Dedifferentiated amniotic fluid mesenchymal stem cell (primary cell): Measurements from ENCODE around the gene ZNF674.
"Not testable (repeated sequence)": the region's sequence is repeated elsewhere in the genome, so short reads cannot be mapped to it uniquely, and the experiment has no call there.

Experiments used
- DNase-seq: peaks from one replicate; pipeline ENCODE4 v3.0.0-alpha.2; 2016; ENCODE audit errors: extremely low spot score

Gene ZNF674

DNA sequence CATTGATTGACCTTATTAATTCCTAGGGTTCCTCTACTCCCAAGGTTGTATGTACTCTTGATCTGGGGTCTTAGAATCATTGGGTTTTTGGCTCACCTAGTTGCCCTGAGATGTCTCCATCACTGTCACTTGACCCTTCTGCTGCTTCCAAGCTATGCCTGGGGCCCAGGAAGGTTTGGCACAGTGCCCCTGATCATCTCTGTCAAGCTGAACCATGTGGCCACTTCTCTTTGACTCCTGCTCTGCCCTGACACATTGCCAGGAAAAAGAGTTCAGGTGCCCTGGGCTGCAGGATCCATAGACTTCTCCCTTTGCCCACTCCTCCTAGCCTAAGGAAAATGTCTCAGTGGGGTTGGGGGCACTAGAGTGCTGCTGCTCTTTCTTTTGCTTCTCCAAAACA is 24.4 kb upstream of the ZNF674 start:
- no peak for DNase-seq

DNA sequence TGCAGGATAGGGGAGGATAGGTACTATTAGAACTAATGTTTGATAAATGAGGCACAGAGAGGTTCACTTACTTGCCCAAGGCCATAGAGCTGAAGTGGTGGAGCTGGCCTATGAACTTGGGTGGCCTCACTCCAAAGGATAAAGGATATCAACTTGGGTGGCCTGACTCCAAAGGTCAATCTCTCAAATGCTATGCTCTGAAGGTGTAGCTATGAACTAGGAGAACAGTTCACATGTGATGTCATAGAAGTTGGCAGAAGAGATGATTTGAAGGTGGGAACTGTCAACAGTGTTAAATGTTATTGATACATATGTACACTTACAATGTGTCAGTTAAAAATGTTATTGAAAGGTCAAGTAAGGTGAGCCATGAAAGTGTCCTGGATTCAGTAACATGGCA is 22.2 kb upstream of the ZNF674 start:
- DNase-seq: no peak

DNA sequence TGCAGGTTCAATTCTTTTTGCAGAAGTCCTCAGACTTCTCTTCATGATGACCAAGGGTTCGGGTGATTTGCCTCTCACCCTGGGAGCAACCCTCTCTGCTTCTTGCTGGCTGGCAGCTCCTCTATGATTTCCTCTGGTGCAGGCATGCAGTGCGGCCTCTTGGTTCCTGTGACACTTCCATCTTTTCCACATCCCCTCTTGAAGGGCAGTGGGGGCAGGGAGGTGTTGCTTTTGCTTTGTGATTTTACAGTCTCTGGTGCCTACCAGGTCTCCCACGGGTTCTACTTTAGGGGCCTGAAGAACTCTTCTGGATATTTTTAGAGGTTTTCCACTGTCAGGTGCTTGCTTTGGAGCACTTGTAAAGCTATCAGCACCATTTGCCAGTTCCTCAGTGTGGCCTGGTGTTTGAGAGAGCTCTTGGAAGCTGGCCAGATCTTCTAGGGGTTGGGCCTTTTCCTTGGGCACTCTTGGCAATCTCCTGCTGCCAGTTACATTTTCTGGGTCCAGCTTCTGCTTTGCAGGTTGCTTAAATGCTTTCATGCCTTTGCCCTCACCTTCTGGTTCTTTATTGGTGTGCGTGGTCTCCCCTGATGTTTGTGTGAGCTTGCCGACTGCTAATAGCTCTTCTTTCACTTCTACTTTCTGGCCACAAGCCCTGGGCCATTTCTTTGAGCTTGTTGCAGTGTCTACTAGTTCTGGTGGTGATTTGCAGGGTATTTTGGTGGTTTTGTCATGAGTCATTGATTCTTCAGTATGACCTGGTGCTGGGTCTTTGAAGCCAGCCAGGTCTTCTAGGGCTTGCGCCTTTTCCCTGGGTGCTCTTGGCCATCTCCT is 16.8 kb upstream of the ZNF674 start:
- DNase-seq: no peak

DNA sequence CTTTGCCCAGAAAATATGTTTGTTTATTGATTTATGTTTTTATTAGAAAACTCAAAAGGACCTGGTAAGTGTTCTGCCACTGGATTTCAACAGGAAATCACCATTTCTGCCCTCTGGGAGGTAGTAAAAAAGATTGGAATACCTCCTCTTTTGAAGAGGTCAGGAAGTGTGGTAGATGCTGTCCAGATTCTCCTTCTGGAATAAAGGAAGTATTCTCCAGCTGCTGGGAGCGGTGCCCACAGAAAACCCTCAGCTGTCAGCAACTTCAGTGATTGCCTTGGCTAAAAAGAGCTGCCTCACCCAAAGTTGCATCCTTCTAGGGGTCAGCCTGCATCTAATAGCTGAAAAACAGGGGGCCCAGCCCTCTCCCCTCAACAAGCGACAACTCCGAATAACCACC is 13.8 kb upstream of the ZNF674 start:
- no peak for DNase-seq

GRCh38 chrX:46554942-46555341 is 9.7 kb upstream of the ZNF674 start:
- peak; percentile 69 for DNase-seq

GRCh38 chrX:46553935-46554334 is 8.7 kb upstream of the ZNF674 start:
- DNase-seq: no peak

DNA sequence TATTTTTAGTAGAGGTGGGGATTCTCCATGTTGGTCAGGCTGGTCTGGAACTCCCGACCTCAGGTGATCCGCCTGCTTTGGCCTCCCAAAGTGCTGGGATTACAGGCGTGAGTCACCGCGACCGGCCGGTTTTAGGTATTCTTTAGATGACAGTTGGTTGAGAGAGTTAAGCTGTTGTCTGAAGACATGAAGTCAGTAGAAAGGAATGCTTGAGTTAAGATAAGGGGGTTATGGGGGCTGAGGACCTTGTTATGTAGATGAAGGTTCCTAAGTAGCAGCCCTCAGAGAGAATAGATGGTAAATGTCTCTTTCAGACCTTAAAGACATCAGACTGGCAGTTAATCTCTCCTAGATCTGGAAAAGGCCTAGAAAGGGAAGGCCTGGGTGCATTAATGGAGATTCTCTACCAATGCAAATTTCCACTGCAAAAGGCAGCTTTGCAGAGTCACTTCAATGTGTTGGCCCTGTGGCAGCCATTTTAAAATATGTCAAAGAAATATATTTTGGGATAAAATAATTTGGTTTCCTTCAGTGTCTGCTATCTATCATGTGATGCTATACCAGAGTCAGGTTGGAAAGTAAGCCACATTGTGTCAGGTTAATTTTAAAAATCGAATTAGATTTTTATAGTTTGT is 6.4 kb upstream of the ZNF674 start:
- DNase-seq: no peak

GRCh38 chrX:46549914-46550313 is 4.7 kb upstream of the ZNF674 start:
- DNase-seq: no peak

- DNase-seq: peak; percentile 36
These were observed 2.6 kb upstream of the ZNF674 start for GRCh38 chrX:46547857-46548256.

- DNase-seq: not testable (repeated sequence)
These were observed 694 bp downstream of the ZNF674 start for GRCh38 chrX:46544527-46544926.

DNA sequence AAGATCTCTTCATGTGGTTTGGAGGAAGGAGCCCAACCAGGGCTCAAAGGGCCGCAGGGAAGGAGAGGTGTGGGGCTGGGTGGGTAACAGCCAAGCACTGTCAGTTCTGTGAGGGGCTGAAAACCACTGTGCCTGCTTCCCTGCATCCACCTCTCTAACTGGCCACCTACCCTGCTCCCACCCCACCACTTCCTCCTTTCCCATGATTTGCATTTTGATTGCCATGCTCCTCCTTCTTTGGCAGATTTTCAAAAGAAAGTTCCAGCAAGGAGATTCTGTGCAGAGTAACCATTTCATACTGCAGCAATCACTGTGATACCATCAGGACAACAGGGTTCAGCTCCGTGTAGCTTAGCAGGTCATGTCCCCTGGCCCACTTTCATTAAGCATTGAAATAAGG is 1.8 kb downstream of the ZNF674 start:
- no peak for DNase-seq

- DNase-seq: no peak
These were observed 13.8 kb downstream of the ZNF674 start for GRCh38 chrX:46531442-46531841.

DNA sequence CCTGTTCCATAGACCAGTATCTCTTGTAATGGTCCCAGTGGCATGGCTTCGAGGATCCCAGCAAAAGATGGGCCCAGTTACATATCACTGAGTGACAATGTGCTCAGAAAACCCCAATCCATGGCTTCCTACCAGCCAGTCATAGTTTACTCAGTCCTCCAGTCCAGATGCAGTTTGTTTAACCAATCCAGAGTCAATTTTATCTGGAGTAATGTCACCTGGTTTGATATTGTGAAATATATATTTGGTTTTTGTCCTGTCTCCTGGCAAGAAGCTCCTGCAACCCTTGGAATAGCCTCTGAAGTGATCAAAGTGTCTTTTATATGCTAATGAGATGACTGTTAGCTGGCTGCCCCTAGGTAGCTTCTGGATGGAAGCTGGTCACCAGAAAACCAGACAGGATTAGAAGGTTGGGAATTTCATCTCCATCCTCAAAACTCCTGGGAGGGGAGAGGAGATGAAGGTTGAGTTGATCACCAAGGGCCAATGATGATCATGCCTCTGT is 14.8 kb downstream of the ZNF674 start:
- DNase-seq: not testable (repeated sequence)

DNA sequence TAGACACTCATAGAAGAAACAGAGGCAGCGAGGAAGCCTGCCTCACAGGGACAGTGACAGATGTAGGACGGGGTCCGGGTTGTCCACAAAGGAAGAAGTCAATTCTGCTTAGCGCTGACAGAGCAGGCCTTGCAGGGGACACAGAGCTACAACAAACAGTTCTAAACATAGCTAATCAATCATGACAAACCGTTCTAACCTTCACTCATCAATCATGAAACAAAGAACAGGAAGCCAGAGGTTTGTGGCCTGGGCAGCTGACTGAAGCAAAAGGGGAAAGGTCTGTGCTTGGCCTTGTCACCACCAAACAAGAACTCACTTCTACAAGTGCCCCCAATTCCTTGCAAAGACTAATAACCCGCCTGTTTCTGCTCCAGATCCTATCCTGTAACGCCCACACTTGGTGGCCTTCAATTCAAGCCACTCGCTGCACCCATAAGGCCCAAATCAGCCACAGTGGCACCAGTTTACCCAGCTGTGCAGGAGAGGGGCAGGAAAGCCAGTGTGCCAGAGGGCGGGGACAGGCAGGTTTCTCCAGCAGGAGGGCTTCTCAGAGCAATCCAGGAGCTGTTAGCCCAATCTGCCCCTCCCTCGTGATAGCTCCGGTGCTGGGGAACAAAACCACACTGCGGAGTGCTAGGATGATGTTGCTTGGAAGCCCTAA is 15.3 kb downstream of the ZNF674 start:
- DNase-seq: not testable (repeated sequence)

DNA sequence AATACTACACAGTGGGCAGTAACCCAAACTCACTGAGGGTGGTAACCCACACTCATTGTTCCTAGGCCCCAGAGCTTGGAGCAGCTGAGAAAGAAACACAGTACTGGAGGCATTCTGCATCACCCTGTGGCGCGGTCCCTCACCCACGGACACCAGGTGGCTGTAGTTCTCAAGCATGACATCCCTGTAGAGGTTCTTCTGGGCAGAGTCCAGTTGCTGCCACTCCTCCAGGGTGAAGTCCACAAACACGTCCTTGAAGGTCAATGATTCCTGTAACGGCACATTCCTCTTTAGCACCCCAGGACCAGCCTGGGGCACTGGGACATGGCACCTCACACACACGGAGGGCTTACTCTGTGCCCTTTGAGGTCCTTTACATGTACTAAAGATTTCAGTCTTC is 16.6 kb downstream of the ZNF674 start:
- not testable (repeated sequence) for DNase-seq

DNA sequence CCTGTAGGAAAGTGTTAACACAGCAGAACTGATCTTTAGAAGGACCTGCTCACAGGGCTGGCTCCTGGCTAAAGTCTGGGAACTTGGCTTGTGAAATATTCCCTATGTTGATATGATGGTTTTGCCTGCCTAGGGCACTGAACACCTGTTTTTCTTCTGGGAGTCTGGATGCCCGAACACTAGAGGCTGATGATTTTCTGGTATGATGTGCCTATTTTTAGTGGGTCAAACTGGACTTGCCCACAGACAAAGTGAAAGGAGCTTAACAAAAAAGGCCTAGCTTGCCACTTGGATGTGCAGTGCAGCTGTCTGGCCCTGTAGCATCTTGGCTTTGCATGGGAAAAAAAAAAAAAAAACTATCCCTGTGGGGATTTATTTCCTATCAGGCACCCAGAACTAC is 39.1 kb downstream of the ZNF674 start:
- DNase-seq: no peak

DNA sequence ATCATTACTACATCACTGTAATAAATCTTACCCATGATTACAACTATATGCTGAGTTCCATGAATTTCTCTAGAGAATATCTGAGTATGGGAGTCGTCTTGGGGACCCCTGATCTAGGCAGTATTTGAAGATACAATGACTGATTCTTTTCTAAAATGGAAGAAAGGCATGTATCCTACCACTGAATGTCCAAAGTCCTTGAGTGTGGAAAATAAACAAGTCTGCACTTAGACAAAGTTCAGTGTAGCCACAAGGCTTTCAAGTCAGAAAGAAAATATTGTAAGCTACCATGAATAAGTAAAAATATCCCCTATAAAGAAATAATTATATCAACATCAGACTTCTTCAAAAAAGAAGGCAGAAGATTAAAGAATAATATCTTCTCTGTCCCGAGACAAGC is 42.4 kb downstream of the ZNF674 start:
- DNase-seq: no peak

DNA sequence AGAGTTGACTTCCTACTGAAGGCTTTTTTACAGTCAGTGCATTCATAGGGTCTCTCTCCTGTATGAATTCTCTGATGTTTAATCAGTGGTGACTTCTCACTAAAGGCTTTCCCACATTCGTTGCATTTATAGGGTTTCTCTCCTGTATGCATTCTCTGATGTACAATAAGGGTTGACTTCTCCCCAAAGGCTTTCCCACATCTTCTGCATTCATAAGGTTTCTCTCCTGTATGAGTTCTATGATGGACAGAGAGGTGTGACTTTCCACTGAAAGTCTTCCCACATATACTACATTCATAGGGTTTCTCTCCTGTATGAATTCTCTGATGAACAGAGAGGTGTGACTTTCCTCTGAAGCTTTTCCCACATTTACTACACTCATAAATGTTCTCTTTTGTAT is 45.2 kb downstream of the ZNF674 start:
- no peak for DNase-seq

DNA sequence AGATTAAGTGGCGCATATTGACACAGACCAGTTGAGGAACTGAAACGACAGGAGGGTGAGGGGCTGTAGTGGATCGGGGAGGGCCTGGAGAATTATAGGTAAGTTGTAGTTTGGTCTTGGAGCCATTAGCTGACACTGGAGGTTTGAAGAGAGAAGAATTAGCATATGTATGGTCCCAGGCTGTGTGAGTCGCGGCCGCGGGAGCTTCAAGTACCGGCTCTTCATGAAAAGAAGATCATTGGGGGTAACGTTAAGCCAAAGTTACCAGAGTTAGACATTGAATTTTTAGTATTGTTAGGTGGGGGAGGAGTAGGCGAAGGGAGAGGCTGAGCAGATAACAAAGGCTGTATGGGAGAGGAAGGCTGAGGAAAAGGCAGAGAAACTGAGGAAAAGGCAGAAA is 56.5 kb downstream of the ZNF674 start:
- no peak for DNase-seq

DNA sequence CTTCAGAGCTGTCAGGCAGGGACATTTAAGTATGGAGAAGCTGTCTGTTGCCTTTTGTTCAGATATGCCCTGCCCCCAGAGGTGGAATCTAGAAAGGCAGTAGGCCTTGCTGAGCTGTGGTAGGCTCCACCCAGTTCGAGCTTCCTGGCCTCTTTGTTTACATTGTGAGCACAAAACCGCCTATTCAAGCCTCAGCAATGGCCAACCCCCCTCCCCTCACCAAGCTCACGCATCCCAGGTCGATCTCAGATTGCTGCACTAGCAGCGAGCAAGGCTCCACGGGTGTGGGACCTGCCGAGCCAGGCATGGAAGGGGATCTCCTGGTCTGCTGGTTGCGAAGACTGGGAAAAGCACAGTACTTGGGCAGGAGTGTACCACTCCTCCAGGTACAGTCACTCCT is 59.3 kb downstream of the ZNF674 start:
- DNase-seq: no peak

DNA sequence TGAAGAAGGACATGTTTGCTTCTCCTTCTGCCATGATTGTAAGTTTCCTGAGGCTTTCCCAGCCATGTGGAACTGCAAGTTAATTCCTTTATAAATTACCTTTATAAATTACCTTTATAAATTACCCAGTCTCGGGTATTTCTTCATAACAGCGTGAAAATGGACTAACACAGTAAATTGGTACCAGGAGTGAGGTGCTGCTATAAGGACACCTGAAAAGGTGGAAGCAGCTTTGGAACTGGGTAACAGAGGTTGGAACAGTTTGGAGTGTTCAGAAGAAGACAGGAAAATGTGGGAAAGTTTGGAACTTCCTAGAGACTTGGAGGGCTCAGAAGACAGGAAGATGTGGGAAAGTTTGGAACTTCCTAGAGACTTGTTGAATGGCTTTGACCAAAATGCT is 66.6 kb downstream of the ZNF674 start:
- not testable (repeated sequence) for DNase-seq

DNA sequence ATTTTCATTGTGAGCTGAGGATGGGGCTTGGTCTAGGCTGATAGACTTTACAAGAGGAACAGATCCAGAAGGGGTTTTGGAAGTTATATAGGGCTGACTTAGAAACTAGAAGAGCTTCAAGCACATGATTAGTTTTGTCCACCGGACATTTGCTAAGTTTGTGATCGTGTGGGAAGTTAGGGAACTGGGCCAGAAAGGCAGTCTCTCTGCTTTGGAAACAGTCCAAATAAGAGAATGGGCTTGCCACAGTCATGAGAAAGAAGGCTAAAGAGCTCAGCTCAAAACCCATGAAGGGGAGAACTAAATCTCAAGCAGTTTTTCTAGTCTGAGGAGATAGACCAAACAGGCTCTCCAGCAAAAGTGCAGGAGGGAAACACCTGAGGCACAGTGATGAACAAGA is 67.8 kb downstream of the ZNF674 start:
- DNase-seq: no peak

DNA sequence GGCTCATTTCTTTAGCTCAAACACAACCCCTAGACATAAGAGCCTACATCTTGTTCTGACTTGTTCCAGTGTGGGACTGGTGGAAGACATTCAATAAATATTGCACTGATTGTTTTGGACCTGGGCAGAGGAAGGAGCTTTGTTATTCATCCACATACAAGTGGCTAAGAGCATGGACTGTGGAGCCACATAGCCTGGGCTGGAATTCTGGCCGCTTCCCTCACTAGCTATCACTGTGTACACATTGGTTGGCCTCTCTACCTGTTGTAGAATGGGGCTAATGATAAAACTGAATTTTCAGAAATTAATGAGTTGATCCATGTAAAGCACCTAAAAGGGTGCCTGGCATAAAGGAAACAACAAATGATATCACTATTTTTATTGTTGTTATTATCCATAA is 80.0 kb downstream of the ZNF674 start:
- no peak for DNase-seq
